ENCODE data around the gene SEMA5A. TPM values are rescaled to one million over a fixed set of nuclear protein-coding genes. Genes with fewer than 3 reads are reported as not detected.

The SEMA5A gene
- total RNA-seq, 1 experiment from 2014 or later = 0.15 TPM

DNA sequence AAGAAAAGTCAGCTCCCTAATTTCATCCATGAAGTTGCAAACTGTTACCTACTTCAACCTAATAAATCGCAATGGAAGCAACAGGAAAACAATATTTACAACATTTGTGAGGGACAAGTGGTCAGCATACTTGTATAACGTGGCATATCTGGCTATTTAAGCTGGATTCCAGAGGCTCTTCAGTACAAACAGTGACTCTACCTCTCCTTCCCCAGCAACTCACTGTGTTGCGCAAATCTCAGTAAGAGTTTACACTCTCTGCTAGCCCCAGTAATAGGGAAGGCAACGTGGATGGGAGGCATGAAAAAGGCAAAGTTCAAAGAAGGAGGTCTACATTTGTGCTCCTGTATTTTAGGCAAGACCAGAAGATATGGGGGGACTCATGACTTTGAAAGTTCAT, 18.9 kb upstream of the SEMA5A start:
- ATAC-seq (no peak), DNase-seq (ENCODE audit: low read depth, low spot score) (no peak)
- ChIA-PET CTCF (no interaction called here), POLR2A (no interaction called here)
- no peak for TF ChIP-seq TCF7L2 (IDR thresholded peaks at IDR 0.05; ENCODE audit: low read depth, low read length)
- TF ChIP-seq SIN3A (IDR thresholded peaks at IDR 0.05; ENCODE audit: borderline replicate concordance, insufficient read depth, low read depth, low read length) = no peak
- TF ChIP-seq POLR2AphosphoS5 (IDR thresholded peaks at IDR 0.05; ENCODE audit: low read depth, low read length) = no peak
- TF ChIP-seq, protein P1, sequence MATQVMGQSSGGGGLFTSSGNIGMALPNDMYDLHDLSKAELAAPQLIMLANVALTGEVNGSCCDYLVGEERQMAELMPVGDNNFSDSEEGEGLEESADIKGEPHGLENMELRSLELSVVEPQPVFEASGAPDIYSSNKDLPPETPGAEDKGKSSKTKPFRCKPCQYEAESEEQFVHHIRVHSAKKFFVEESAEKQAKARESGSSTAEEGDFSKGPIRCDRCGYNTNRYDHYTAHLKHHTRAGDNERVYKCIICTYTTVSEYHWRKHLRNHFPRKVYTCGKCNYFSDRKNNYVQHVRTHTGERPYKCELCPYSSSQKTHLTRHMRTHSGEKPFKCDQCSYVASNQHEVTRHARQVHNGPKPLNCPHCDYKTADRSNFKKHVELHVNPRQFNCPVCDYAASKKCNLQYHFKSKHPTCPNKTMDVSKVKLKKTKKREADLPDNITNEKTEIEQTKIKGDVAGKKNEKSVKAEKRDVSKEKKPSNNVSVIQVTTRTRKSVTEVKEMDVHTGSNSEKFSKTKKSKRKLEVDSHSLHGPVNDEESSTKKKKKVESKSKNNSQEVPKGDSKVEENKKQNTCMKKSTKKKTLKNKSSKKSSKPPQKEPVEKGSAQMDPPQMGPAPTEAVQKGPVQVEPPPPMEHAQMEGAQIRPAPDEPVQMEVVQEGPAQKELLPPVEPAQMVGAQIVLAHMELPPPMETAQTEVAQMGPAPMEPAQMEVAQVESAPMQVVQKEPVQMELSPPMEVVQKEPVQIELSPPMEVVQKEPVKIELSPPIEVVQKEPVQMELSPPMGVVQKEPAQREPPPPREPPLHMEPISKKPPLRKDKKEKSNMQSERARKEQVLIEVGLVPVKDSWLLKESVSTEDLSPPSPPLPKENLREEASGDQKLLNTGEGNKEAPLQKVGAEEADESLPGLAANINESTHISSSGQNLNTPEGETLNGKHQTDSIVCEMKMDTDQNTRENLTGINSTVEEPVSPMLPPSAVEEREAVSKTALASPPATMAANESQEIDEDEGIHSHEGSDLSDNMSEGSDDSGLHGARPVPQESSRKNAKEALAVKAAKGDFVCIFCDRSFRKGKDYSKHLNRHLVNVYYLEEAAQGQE (IDR thresholded peaks at IDR 0.05; ENCODE audit: insufficient read depth in 1 of 2, low read depth in 2 of 2, low read length in 1 of 2) = no peak
- TF ChIP-seq, protein P2, sequence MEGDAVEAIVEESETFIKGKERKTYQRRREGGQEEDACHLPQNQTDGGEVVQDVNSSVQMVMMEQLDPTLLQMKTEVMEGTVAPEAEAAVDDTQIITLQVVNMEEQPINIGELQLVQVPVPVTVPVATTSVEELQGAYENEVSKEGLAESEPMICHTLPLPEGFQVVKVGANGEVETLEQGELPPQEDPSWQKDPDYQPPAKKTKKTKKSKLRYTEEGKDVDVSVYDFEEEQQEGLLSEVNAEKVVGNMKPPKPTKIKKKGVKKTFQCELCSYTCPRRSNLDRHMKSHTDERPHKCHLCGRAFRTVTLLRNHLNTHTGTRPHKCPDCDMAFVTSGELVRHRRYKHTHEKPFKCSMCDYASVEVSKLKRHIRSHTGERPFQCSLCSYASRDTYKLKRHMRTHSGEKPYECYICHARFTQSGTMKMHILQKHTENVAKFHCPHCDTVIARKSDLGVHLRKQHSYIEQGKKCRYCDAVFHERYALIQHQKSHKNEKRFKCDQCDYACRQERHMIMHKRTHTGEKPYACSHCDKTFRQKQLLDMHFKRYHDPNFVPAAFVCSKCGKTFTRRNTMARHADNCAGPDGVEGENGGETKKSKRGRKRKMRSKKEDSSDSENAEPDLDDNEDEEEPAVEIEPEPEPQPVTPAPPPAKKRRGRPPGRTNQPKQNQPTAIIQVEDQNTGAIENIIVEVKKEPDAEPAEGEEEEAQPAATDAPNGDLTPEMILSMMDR (IDR thresholded peaks at IDR 0.05) = no peak
- intact Hi-C loops (cut with micrococcal nuclease; ENCODE audit: unreplicated experiment) = no loop called here
- Histone ChIP-seq H3K4me3 (ENCODE audit: low read depth in 2 of 2, low read length in 2 of 2) (no peak overlapping the region), H3K27ac (ENCODE audit: low read length) (no peak overlapping the region), H3K27me3 (ENCODE audit: control insufficient read depth, insufficient read depth, low read length) (no peaks in the 10 kb centered on the region; the same call in 1 of the 2 replicates), H3K4me1 (ENCODE audit: control insufficient read depth, insufficient read depth, low read length) (no peaks in the 10 kb centered on the region), H3K9me3 (ENCODE audit: control insufficient read depth, insufficient read depth, low read depth, low read length) (no peaks in the 10 kb centered on the region), H3K36me3 (ENCODE audit: control insufficient read depth, insufficient read depth, low read length) (no peaks in the 10 kb centered on the region)
- no TSS peak for BruUV-seq (replicated peaks)
- in situ Hi-C loops (cut with HindIII; ENCODE audit: low pct_unique_long_range_greater_than_20kb, low sequenced_read_pairs) = no loop called here

DNA sequence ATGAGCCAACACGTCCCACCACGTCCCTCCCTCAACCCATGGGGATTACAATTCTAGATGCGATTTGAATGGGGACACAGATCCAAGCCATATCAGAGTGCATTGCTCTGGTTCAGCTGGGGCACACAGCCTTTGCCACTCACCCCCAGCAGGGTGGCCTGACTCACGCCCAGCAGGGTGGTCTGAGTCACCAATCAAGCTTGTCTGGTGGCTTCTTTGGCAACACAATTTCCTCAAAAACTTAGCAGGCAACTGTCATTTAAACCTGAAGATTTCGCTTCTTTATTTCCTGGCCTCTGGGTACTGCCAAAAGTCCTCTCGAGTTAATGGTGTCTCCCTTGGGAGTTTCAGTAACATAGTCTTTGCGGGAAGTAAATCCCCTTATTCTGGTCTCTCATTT, 16.3 kb upstream of the SEMA5A start:
- Histone ChIP-seq H3K36me3 (ENCODE audit: control insufficient read depth, insufficient read depth, low read length) (no peaks in the 10 kb centered on the region), H3K4me3 (ENCODE audit: low read depth in 2 of 2, low read length in 2 of 2) (no peak overlapping the region), H3K9me3 (ENCODE audit: control insufficient read depth, insufficient read depth, low read depth, low read length) (no peaks in the 10 kb centered on the region), H3K27ac (ENCODE audit: low read length) (no peak overlapping the region), H3K4me1 (ENCODE audit: control insufficient read depth, insufficient read depth, low read length) (no peaks in the 10 kb centered on the region), H3K27me3 (ENCODE audit: control insufficient read depth, insufficient read depth, low read length) (no peaks in the 10 kb centered on the region; the same call in 1 of the 2 replicates)
- no peak; the same call in 1 of the 2 replicates for ATAC-seq
- BruUV-seq (replicated peaks) = no TSS peak
- ChIA-PET CTCF (no interaction called here), POLR2A (no interaction called here)
- intact Hi-C loops (cut with micrococcal nuclease; ENCODE audit: unreplicated experiment) = no loop called here
- TF ChIP-seq, protein P2 (IDR thresholded peaks at IDR 0.05) = no peak
- no peak for TF ChIP-seq SIN3A (IDR thresholded peaks at IDR 0.05; ENCODE audit: borderline replicate concordance, insufficient read depth, low read depth, low read length)
- TF ChIP-seq POLR2AphosphoS5 (IDR thresholded peaks at IDR 0.05; ENCODE audit: low read depth, low read length) = no peak
- no peak for TF ChIP-seq TCF7L2 (IDR thresholded peaks at IDR 0.05; ENCODE audit: low read depth, low read length)
- in situ Hi-C loops (cut with HindIII; ENCODE audit: low pct_unique_long_range_greater_than_20kb, low sequenced_read_pairs) = no loop called here
- no peak for DNase-seq (ENCODE audit: low read depth, low spot score)
